ENCODE data around the gene SAMD13.

Gene SAMD13

DNA sequence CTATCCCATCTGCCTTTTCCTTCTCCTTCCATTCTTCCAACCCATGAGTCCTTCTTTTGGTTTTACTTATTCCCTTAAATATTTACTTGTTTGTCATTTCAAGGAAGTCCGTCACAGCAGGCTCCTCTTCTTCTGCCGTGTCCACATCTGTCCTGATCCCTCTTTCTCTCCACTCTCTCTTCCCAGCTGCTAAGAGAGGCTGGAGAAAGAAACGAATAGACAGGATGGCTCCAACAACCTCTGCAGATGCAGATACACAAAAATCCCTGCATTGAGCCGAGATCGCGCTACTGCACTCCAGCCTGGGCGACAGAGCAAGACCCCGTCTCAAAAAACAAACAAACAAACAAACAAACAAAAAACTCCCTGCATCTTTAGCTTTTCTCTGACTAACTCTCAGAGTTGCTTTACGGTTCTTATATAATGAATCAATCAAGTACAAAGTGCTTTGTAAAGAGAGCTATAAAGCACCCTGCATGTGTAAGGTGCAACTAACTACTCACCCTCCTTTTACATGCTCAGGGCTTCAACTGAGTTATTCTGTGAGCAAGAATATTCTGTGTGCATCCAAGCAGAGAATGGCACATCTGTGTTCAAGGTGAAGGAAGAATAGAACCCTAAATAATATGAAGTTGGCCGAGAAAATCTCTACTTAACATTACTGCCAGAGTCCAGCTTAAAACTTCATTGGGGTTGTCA is 3.8 kb upstream of the SAMD13 start:
- H3K36me3 Mint-ChIP-seq (ENCODE audit: low read depth) = no peaks in the 10 kb centered on the region
- DNase-seq (ENCODE audit: low spot score) = no peak
- H3K27me3 Mint-ChIP-seq (ENCODE audit: low read depth) = peaks cover 7% of the 10 kb centered on the region
- peak overlapping the region; percentile 77 for H3K27ac Mint-ChIP-seq
- H3K9me3 Mint-ChIP-seq = peaks cover 6% of the 10 kb centered on the region
- peaks cover 32% of the 10 kb centered on the region for H3K4me1 Mint-ChIP-seq (ENCODE audit: low read depth)
- H3K4me3 Mint-ChIP-seq = peak overlapping the region; percentile 84

DNA sequence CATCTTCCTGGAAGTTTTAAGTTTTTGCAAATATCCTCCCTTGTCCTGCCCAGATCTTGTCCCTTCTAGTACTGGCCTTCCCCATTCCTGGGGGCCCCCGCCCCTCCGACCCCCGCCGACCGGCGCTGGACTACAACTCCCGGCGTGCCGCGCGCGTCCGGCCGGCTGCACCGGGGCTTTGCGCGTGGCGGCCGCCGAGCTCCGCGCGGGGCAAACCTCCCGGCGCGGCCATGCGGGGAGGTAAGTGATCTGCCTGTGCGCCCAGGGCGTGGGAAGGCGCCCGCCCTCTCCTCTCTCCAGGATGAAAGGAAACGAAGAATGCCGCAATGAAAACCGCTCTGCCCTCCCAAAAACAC is 3.2 kb upstream of the SAMD13 start:
- peak; percentile 50 for DNase-seq (ENCODE audit: low spot score)
- H3K4me3 Mint-ChIP-seq = peak overlapping the region; percentile 84
- peaks cover 6% of the 10 kb centered on the region for H3K9me3 Mint-ChIP-seq
- peak overlapping the region; percentile 77 for H3K27ac Mint-ChIP-seq
- peaks cover 37% of the 10 kb centered on the region for H3K4me1 Mint-ChIP-seq (ENCODE audit: low read depth)
- H3K36me3 Mint-ChIP-seq (ENCODE audit: low read depth) = no peaks in the 10 kb centered on the region
- H3K27me3 Mint-ChIP-seq (ENCODE audit: low read depth) = peaks cover 7% of the 10 kb centered on the region

DNA sequence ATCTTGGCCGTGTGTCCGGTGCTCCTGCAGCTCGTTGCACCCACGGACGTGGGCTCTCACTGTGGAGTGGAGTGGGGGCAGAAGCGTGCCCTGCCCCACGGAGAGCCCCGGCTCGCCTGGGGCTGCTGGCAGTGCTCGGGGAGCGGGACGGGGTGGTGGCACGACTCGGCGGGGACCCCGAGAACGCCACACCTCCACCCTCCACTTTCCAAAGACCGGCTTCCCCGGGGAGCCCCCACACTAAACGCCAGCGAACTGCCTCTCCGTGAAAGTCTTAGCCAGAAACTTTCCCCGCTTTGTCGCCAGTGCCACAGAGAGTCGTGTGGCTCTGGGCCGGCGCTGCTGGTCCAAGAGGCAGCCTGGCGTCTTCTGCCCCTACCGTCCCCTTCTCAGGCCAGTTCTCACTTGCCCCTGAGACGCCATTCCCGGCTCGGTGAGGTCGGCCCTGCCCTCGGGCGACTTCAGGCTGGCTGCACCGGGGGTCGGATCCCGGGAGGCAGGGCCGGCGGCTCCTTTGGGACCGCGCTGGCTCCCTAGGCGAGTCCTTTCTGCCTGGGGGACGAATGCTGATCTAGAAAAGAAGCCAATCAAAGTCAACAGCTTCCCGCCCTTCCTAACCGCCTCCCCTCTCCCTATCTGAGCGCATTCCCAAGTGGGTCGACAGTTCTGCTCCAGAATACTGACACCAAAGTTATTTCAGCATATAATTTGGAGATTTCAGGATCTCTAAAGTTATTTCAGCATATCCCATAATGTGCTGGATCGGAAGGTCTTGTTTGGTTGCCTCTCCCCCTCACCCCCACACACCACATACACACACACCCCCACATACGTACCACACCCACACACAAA is 2.6 kb upstream of the SAMD13 start:
- Mint-ChIP-seq H3K27ac (peak overlapping the region; percentile 64), H3K4me1 (ENCODE audit: low read depth) (peaks cover 43% of the 10 kb centered on the region), H3K4me3 (peak overlapping the region; percentile 82), H3K27me3 (ENCODE audit: low read depth) (peaks cover 7% of the 10 kb centered on the region), H3K9me3 (peaks cover 6% of the 10 kb centered on the region), H3K36me3 (ENCODE audit: low read depth) (no peaks in the 10 kb centered on the region)
- no peak for DNase-seq (ENCODE audit: low spot score)

DNA sequence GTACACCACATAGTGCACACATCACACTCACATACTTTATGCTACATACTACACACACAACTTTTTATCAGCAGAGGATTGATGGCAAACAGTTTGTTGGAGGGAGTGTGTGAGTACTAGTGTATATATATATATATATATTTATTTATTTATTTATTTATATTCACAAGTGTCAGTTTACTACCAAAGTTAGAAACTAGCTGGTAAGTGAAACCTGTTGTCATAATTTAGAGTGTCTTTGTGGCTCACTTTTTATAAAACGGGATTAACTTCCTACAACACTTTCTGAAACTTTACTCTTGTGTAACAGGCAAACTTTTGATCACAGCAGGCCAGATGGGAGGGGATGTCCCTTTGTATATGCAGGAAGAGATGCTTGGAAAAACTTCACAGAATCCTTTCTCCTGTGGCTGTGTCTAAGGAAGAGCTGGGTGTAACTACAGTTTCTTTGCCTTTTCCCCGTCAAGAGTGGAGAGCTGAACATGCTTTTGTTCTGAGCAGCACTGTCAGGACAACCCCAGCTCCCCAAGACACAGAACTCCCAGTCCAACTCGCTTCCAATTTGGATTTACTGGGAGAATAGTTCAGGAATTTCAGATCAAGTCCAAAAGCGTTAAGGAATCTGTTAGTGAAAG is 1.9 kb upstream of the SAMD13 start:
- peak overlapping the region; percentile 82 for H3K4me3 Mint-ChIP-seq
- no peaks in the 10 kb centered on the region for H3K36me3 Mint-ChIP-seq (ENCODE audit: low read depth)
- H3K4me1 Mint-ChIP-seq (ENCODE audit: low read depth) = peaks cover 47% of the 10 kb centered on the region
- DNase-seq (ENCODE audit: low spot score) = no peak
- peak overlapping the region; percentile 64 for H3K27ac Mint-ChIP-seq
- H3K9me3 Mint-ChIP-seq = peaks cover 6% of the 10 kb centered on the region
- peaks cover 4% of the 10 kb centered on the region for H3K27me3 Mint-ChIP-seq (ENCODE audit: low read depth)

- Mint-ChIP-seq H3K4me1 (ENCODE audit: low read depth) (peaks cover 50% of the 10 kb centered on the region), H3K27me3 (ENCODE audit: low read depth) (peaks cover 4% of the 10 kb centered on the region), H3K27ac (no peak overlapping the region), H3K9me3 (peaks cover 6% of the 10 kb centered on the region), H3K4me3 (no peak overlapping the region), H3K36me3 (ENCODE audit: low read depth) (no peaks in the 10 kb centered on the region)
- DNase-seq (ENCODE audit: low spot score) = no peak
Measured at GRCh38 chr1:84300501-84300900, 1.0 kb upstream of the SAMD13 start.

- H3K4me3 Mint-ChIP-seq = peak overlapping the region; percentile 73
- peaks cover 4% of the 10 kb centered on the region for H3K27me3 Mint-ChIP-seq (ENCODE audit: low read depth)
- H3K9me3 Mint-ChIP-seq = peaks cover 2% of the 10 kb centered on the region
- peaks cover 1% of the 10 kb centered on the region for H3K36me3 Mint-ChIP-seq (ENCODE audit: low read depth)
- no peak for DNase-seq (ENCODE audit: low spot score)
- no peak overlapping the region for H3K27ac Mint-ChIP-seq
- peaks cover 50% of the 10 kb centered on the region for H3K4me1 Mint-ChIP-seq (ENCODE audit: low read depth)
Measured at GRCh38 chr1:84301785-84302385, 377 bp downstream of the SAMD13 start.

DNA sequence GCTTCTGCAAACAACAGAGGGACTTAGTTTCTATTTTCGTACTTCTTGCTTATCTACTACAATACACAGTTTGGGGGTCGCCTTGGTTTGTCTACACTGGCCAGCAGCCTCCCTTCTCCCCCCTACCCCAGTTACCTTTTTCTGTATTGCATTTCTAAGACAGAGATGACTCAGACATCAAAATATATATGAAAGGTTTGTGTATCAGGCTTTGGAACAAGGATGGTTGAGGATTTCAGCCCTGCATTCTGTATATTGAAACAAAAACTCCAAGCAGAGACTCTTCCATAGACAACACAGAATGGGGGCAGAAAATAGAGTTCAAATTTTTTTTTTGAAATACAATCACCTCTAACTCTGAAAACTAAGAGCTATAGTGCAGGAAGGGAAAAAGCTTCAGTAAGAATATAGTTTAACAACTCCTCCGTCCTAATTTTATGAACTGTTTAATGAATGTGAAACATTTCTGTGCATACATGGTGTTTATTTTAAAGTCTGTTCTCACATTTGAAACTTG is 1.9 kb downstream of the SAMD13 start:
- Mint-ChIP-seq H3K4me1 (ENCODE audit: low read depth) (peaks cover 43% of the 10 kb centered on the region), H3K27me3 (ENCODE audit: low read depth) (peaks cover 5% of the 10 kb centered on the region), H3K9me3 (peaks cover 11% of the 10 kb centered on the region), H3K4me3 (peak overlapping the region; percentile 73), H3K27ac (no peak overlapping the region), H3K36me3 (ENCODE audit: low read depth) (peaks cover 6% of the 10 kb centered on the region)
- DNase-seq (ENCODE audit: low spot score) = no peak

- H3K27me3 Mint-ChIP-seq (ENCODE audit: low read depth) = peaks cover 7% of the 10 kb centered on the region
- no peak overlapping the region for H3K27ac Mint-ChIP-seq
- peaks cover 6% of the 10 kb centered on the region for H3K36me3 Mint-ChIP-seq (ENCODE audit: low read depth)
- no peak overlapping the region for H3K4me3 Mint-ChIP-seq
- H3K4me1 Mint-ChIP-seq (ENCODE audit: low read depth) = peaks cover 21% of the 10 kb centered on the region
- no peak for DNase-seq (ENCODE audit: low spot score)
- H3K9me3 Mint-ChIP-seq = peaks cover 11% of the 10 kb centered on the region
Measured at GRCh38 chr1:84307398-84307797, 5.9 kb downstream of the SAMD13 start.

DNA sequence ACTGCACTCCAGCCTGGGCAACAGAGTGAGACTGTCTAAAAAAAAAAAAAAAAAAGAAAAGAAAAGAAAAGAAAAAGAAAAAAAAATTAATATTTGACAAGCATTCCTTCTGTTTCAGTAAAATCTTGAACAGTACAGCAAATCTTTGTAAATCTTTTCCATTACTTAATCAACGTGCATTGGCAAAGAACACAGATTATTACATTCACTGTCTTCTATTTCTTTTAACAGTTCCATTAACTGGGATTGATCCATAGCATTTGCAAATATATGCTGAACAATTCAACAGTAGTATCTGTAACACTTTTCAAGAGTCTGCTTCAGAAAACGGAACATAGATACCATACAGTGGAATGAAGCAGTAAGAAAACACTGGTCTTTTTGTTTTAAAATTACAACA is 9.8 kb downstream of the SAMD13 start:
- Mint-ChIP-seq H3K27me3 (ENCODE audit: low read depth) (peaks cover 22% of the 10 kb centered on the region), H3K9me3 (peaks cover 13% of the 10 kb centered on the region), H3K27ac (no peak overlapping the region), H3K36me3 (ENCODE audit: low read depth) (peaks cover 6% of the 10 kb centered on the region), H3K4me3 (no peak overlapping the region), H3K4me1 (ENCODE audit: low read depth) (no peaks in the 10 kb centered on the region)
- no peak for DNase-seq (ENCODE audit: low spot score)

- peaks cover 11% of the 10 kb centered on the region for H3K9me3 Mint-ChIP-seq
- peaks cover 4% of the 10 kb centered on the region for H3K4me1 Mint-ChIP-seq (ENCODE audit: low read depth)
- DNase-seq (ENCODE audit: low spot score) = no peak
- H3K4me3 Mint-ChIP-seq = no peak overlapping the region
- H3K27me3 Mint-ChIP-seq (ENCODE audit: low read depth) = peaks cover 3% of the 10 kb centered on the region
- H3K36me3 Mint-ChIP-seq (ENCODE audit: low read depth) = no peaks in the 10 kb centered on the region
- H3K27ac Mint-ChIP-seq = no peak overlapping the region
Measured at GRCh38 chr1:84319662-84320061, 18.2 kb downstream of the SAMD13 start.

DNA sequence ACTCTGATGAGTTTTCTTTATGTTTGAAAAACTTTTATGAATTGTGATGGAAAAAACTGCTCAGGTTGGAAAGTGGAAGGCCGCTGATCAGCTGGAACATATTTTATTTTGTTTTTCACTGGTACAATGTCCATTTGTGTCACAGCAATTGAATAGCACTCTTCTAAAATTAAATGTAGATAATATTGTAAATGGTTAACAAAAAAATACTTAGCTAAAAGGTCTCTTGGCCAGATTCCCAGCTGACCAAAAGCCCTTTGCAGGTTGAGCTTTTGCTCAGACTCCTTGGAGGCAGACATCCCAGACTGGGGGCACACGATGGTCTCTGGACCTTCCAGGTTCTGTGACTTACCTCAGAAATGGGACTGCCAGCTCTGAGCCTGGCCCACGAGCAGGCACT is 26.3 kb downstream of the SAMD13 start:
- Mint-ChIP-seq H3K27me3 (ENCODE audit: low read depth) (no peaks in the 10 kb centered on the region), H3K36me3 (ENCODE audit: low read depth) (no peaks in the 10 kb centered on the region), H3K4me1 (ENCODE audit: low read depth) (no peaks in the 10 kb centered on the region), H3K9me3 (no peaks in the 10 kb centered on the region), H3K27ac (no peak overlapping the region), H3K4me3 (no peak overlapping the region)
- no peak for DNase-seq (ENCODE audit: low spot score)

DNA sequence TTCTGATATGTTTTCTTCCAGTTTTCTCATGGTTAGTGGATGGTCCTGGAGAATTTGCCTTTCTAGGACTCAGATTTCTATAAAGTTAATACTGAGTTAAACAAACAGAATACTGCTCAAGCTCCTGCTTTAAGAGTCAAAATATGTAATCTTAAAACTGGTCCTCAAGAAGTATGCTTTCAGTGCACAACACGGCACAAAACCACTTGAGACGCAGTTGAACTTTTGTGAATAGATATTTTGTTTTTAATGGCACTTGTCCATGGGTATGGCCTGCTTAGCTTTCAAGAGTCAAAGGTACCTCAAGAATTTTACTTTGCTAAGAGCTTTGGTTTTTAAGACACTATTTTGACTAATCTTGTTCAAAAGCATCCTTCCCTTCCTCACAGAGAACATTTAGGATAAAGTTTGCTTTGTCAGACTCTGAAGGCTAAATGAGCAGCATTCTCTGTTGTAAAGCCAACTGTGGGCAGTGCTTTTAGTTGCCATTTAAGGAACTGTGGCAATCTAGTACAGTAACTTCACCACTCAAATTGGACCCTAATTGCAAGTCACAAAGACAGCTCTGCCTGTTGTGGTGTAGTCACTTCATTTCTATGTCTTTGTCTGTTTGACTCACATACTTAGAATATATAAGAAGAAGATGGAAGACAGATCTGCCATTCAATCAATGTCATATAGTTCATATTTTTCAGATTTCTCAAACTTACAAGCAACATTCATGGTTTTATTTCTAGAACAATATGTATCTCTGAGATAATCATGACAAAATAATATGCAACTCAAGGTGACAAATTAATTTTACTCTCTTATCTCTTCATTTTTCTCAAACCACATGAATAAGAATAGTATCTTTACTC is 28.8 kb downstream of the SAMD13 start:
- H3K36me3 Mint-ChIP-seq (ENCODE audit: low read depth) = no peaks in the 10 kb centered on the region
- H3K27ac Mint-ChIP-seq = no peak overlapping the region
- peaks cover 6% of the 10 kb centered on the region for H3K9me3 Mint-ChIP-seq
- H3K4me1 Mint-ChIP-seq (ENCODE audit: low read depth) = no peaks in the 10 kb centered on the region
- no peak overlapping the region for H3K4me3 Mint-ChIP-seq
- H3K27me3 Mint-ChIP-seq (ENCODE audit: low read depth) = peaks cover 9% of the 10 kb centered on the region
- DNase-seq (ENCODE audit: low spot score) = no peak

- peaks cover 3% of the 10 kb centered on the region for H3K27me3 Mint-ChIP-seq (ENCODE audit: low read depth)
- H3K9me3 Mint-ChIP-seq = peaks cover 13% of the 10 kb centered on the region
- H3K36me3 Mint-ChIP-seq (ENCODE audit: low read depth) = no peaks in the 10 kb centered on the region
- H3K4me1 Mint-ChIP-seq (ENCODE audit: low read depth) = no peaks in the 10 kb centered on the region
- no peak for DNase-seq (ENCODE audit: low spot score)
- no peak overlapping the region for H3K27ac Mint-ChIP-seq
- no peak overlapping the region for H3K4me3 Mint-ChIP-seq
Measured at GRCh38 chr1:84339503-84339902, 38.0 kb downstream of the SAMD13 start.

Measured in T-helper 2 cell treated with Interferon-gamma antibody and Interleukin-4, amounts not matched to agents 5 μg/mL and 100 μg/mL, for 36 hours (primary cell).